OCI-LY1 (cell line): Measurements from ENCODE around the gene GLG1.
"Not testable (repeated sequence)": the region's sequence is repeated elsewhere in the genome, so short reads cannot be mapped to it uniquely, and the experiment has no call there.

ENCODE experiments used
- H2AFZ ChIP-seq: fragments of 200-600 bp; sonication (generic), shearing (Covaris generic); 2 replicates; pipeline ENCODE4 v1.6.0; 2014; ENCODE audit warnings: antibody characterized with exemption, mild to moderate bottlenecking, low read length
- H3F3A ChIP-seq: fragments of 200-600 bp; sonication (generic), shearing (Covaris generic); 2 replicates; pipeline ENCODE4 v1.6.0; 2014; ENCODE audit warnings: mild to moderate bottlenecking, antibody characterized with exemption, low read length, moderate library complexity; ENCODE audit not compliant: insufficient read depth
- H3K27ac ChIP-seq: fragments of 200-600 bp; sonication (generic); 2 replicates; pipeline ENCODE4 v1.5.1; 2014; ENCODE audit warnings: low read length, mixed run types, mild to moderate bottlenecking, low read depth; ENCODE audit not compliant: poor library complexity, severe bottlenecking
- H3K27me3 ChIP-seq: fragments of 200-600 bp; sonication (generic); 2 replicates; pipeline ENCODE4 v1.6.0; 2014; ENCODE audit warnings: antibody characterized with exemption, mild to moderate bottlenecking, low read length, moderate library complexity; ENCODE audit not compliant: insufficient read depth
- H3K36me3 ChIP-seq: fragments of 200-600 bp; sonication (generic); 2 replicates; pipeline ENCODE4 v1.6.1; 2014; ENCODE audit warnings: mild to moderate bottlenecking, antibody characterized with exemption, low read length, moderate library complexity, mixed read lengths; ENCODE audit not compliant: insufficient read depth
- H3K4me1 ChIP-seq: fragments of 200-600 bp; sonication (generic); 2 replicates; pipeline ENCODE4 v1.5.1; 2014; ENCODE audit warnings: mild to moderate bottlenecking, low read length, moderate library complexity; ENCODE audit not compliant: insufficient read depth, severe bottlenecking
- H3K4me2 ChIP-seq: fragments of 200-600 bp; sonication (generic), shearing (Covaris generic); 2 replicates; pipeline ENCODE4 v1.6.1; 2014; ENCODE audit warnings: low read length
- H3K4me3 ChIP-seq: fragments of 200-600 bp; sonication (generic); 2 replicates; pipeline ENCODE4 v1.5.1; 2014; ENCODE audit warnings: low read length, low read depth, mild to moderate bottlenecking, mixed read lengths; ENCODE audit not compliant: poor library complexity, severe bottlenecking
- H3K79me2 ChIP-seq: fragments of 200-600 bp; shearing (Covaris generic); 2 replicates; pipeline ENCODE4 v1.6.1; 2016; ENCODE audit warnings: mixed run types, low read length, mixed read lengths; ENCODE audit not compliant: insufficient read depth
- H3K9ac ChIP-seq: fragments of 200-600 bp; sonication (generic), shearing (Covaris generic); 2 replicates; pipeline ENCODE4 v1.6.1; 2014; ENCODE audit warnings: mild to moderate bottlenecking, low read length, mixed read lengths
- H3K9me2 ChIP-seq: fragments of 200-600 bp; sonication (generic), shearing (Covaris generic); 2 replicates; pipeline ENCODE4 v1.6.1; 2014; ENCODE audit warnings: low read depth, mild to moderate bottlenecking, low read length, mixed read lengths
- H3K9me3 ChIP-seq: fragments of 200-600 bp; shearing (Covaris generic); 2 replicates; pipeline ENCODE4 v1.6.1; 2014; ENCODE audit warnings: low read length, mixed read lengths
- H4K20me1 ChIP-seq: fragments of 200-600 bp; sonication (generic), shearing (Covaris generic); 2 replicates; pipeline ENCODE4 v1.6.0; 2016; ENCODE audit warnings: mild to moderate bottlenecking, low read length; ENCODE audit not compliant: insufficient read depth
- CTCF ChIP-seq: fragments of 200-600 bp; sonication (generic), shearing (Covaris generic); IDR thresholded peaks from 2 replicates; pipeline ENCODE4 v1.5.1; 2017; ENCODE audit warnings: mild to moderate bottlenecking, antibody characterized with exemption, low read length, moderate library complexity, mixed read lengths
- EZH2 ChIP-seq: fragments of 200-600 bp; sonication (generic), shearing (Covaris generic); IDR thresholded peaks from 2 replicates; pipeline ENCODE4 v1.8.0; 2017; ENCODE audit warnings: borderline replicate concordance, mixed run types, mild to moderate bottlenecking, antibody characterized with exemption, low read length, moderate library complexity, mixed read lengths

The GLG1 gene

GRCh38 chr16:74540663-74541062 is 66.3 kb downstream of the GLG1 start:
- not testable (repeated sequence) for H2AFZ ChIP-seq, H3K9me3 ChIP-seq, H3K9ac ChIP-seq, H3K27ac ChIP-seq, H3K4me3 ChIP-seq, H3K79me2 ChIP-seq, H3K4me2 ChIP-seq, H3F3A ChIP-seq, H4K20me1 ChIP-seq, H3K4me1 ChIP-seq, H3K9me2 ChIP-seq, H3K36me3 ChIP-seq, H3K27me3 ChIP-seq

GRCh38 chr16:74538801-74539200 is 68.1 kb downstream of the GLG1 start:
- H2AFZ ChIP-seq, H3K27ac ChIP-seq, H3K4me3 ChIP-seq, H3K4me2 ChIP-seq, H3F3A ChIP-seq, H3K4me1 ChIP-seq, H3K79me2 ChIP-seq, H3K9me2 ChIP-seq, H3K9me3 ChIP-seq, H4K20me1 ChIP-seq, H3K9ac ChIP-seq, H3K36me3 ChIP-seq, H3K27me3 ChIP-seq: not testable (repeated sequence)

- H3K79me2 ChIP-seq, H3K9me2 ChIP-seq, H4K20me1 ChIP-seq, H3K9ac ChIP-seq, H3K27ac ChIP-seq, H3F3A ChIP-seq, H3K36me3 ChIP-seq, H3K27me3 ChIP-seq, H3K9me3 ChIP-seq, H2AFZ ChIP-seq, H3K4me1 ChIP-seq, H3K4me3 ChIP-seq, H3K4me2 ChIP-seq: not testable (repeated sequence)
Observed at GRCh38 chr16:74537746-74538145, 69.2 kb downstream of the GLG1 start.

GRCh38 chr16:74534650-74535049 is 72.3 kb downstream of the GLG1 start:
- H3K27me3 ChIP-seq, H3K9me2 ChIP-seq, H3F3A ChIP-seq, H3K4me3 ChIP-seq, H2AFZ ChIP-seq, H3K4me1 ChIP-seq, H4K20me1 ChIP-seq, H3K36me3 ChIP-seq, H3K9me3 ChIP-seq, H3K4me2 ChIP-seq, H3K9ac ChIP-seq, H3K79me2 ChIP-seq, H3K27ac ChIP-seq: not testable (repeated sequence)

- Histone ChIP-seq H3K4me2 (no peak overlapping the region), H3K9me2 (no peaks in the 10 kb centered on the region), H2AFZ (no peak overlapping the region), H3K27me3 (no peaks in the 10 kb centered on the region), H3K9me3 (peaks cover 6% of the 10 kb centered on the region; the same call in 1 of the 2 replicates), H3K36me3 (peaks cover 13% of the 10 kb centered on the region), H3K79me2 (no peaks in the 10 kb centered on the region), H3F3A (no peaks in the 10 kb centered on the region), H4K20me1 (no peaks in the 10 kb centered on the region), H3K27ac (no peak overlapping the region), H3K9ac (no peak overlapping the region), H3K4me1 (no peaks in the 10 kb centered on the region), H3K4me3 (no peak overlapping the region)
- no peak for TF ChIP-seq EZH2
- TF ChIP-seq CTCF: no peak
Observed at GRCh38 chr16:74524926-74525325, 82.0 kb downstream of the GLG1 start.
